ENCODE data around the gene ARID3C.

ARID3C gene

DNA sequence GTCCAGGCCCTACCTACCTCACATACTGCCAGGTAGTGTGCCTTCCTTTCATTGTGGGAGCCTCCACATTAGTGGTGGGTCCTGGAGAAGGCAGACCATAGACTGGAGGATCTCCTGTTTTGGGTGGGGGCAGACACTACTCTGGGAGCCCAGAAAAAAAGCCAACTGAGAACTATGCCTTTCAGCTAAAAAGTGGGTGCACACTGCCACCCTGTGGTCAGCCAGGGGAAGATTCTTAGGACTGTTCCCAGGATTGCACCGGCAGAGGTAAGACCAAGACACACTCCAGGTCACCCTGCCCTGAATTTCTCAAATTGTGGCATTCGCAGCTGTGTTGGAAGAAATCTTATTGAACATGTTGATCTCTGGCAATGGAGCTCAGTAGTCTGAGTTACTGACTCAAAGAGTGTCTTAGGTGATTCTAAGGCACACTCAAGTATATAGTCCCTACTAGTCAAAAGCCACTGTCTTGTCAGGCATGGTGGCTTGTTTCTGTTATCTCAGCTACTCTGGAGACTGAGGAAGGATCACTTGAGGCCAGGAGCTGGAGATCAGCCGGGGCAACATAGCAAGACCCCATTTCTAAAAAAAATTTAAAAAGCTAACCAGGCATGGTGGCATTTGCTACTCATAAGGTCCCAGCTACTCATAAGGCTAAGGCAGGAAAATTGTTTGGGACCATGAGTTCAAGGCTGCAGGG, 5.1 kb upstream of the ARID3C start (continued):
- TF ChIP-seq, protein P1, sequence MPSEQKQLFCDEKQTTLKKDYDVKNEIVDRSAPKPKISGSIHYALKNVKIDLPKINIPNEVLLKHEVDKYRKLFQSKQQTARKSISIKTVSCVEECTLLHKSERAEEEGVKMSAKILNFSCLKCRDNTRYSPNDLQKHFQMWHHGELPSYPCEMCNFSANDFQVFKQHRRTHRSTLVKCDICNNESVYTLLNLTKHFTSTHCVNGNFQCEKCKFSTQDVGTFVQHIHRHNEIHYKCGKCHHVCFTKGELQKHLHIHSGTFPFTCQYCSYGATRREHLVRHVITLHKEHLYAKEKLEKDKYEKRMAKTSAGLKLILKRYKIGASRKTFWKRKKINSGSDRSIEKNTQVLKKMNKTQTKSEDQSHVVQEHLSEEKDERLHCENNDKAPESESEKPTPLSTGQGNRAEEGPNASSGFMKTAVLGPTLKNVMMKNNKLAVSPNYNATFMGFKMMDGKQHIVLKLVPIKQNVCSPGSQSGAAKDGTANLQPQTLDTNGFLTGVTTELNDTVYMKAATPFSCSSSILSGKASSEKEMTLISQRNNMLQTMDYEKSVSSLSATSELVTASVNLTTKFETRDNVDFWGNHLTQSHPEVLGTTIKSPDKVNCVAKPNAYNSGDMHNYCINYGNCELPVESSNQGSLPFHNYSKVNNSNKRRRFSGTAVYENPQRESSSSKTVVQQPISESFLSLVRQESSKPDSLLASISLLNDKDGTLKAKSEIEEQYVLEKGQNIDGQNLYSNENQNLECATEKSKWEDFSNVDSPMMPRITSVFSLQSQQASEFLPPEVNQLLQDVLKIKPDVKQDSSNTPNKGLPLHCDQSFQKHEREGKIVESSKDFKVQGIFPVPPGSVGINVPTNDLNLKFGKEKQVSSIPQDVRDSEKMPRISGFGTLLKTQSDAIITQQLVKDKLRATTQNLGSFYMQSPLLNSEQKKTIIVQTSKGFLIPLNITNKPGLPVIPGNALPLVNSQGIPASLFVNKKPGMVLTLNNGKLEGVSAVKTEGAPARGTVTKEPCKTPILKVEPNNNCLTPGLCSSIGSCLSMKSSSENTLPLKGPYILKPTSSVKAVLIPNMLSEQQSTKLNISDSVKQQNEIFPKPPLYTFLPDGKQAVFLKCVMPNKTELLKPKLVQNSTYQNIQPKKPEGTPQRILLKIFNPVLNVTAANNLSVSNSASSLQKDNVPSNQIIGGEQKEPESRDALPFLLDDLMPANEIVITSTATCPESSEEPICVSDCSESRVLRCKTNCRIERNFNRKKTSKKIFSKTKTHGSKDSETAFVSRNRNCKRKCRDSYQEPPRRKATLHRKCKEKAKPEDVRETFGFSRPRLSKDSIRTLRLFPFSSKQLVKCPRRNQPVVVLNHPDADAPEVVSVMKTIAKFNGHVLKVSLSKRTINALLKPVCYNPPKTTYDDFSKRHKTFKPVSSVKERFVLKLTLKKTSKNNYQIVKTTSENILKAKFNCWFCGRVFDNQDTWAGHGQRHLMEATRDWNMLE (tag by site-specific recombination; conservative IDR thresholded peaks at IDR 0.05; ENCODE audit: low read depth) = no peak
- TF ChIP-seq, protein P2, sequence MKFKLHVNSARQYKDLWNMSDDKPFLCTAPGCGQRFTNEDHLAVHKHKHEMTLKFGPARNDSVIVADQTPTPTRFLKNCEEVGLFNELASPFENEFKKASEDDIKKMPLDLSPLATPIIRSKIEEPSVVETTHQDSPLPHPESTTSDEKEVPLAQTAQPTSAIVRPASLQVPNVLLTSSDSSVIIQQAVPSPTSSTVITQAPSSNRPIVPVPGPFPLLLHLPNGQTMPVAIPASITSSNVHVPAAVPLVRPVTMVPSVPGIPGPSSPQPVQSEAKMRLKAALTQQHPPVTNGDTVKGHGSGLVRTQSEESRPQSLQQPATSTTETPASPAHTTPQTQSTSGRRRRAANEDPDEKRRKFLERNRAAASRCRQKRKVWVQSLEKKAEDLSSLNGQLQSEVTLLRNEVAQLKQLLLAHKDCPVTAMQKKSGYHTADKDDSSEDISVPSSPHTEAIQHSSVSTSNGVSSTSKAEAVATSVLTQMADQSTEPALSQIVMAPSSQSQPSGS (tag by site-specific recombination; IDR thresholded peaks at IDR 0.05; ENCODE audit: low read depth) = no peak
- TF ChIP-seq ZNF221 (tag by site-specific recombination; IDR thresholded peaks at IDR 0.05; ENCODE audit: borderline replicate concordance) (no peak), SCRT2 (tag by site-specific recombination; IDR thresholded peaks at IDR 0.05) (no peak), ZNF19 (tag by site-specific recombination; IDR thresholded peaks at IDR 0.05; ENCODE audit: low read depth) (no peak), ZNF2 (tag by site-specific recombination; IDR thresholded peaks at IDR 0.05) (no peak), ZNF416 (tag by site-specific recombination; IDR thresholded peaks at IDR 0.05) (no peak), ZBTB17 (tag by site-specific recombination; IDR thresholded peaks at IDR 0.05) (peak; percentile 79), ZNF776 (tag by site-specific recombination; IDR thresholded peaks at IDR 0.05; ENCODE audit: borderline replicate concordance) (no peak), PRDM1 (tag by site-specific recombination; IDR thresholded peaks at IDR 0.05) (no peak), ZNF549 (tag by site-specific recombination; IDR thresholded peaks at IDR 0.05) (no peak), ZNF555 (tag by site-specific recombination; conservative IDR thresholded peaks at IDR 0.05) (no peak), ZNF596 (tag by site-specific recombination; IDR thresholded peaks at IDR 0.05) (no peak), ZNF658 (tag by site-specific recombination; IDR thresholded peaks at IDR 0.05) (no peak), ZNF837 (tag by site-specific recombination; IDR thresholded peaks at IDR 0.05) (no peak), YY2 (tag by site-specific recombination; IDR thresholded peaks at IDR 0.05) (no peak), ZNF184 (tag by site-specific recombination; IDR thresholded peaks at IDR 0.05) (no peak), ZNF473 (tag by site-specific recombination; IDR thresholded peaks at IDR 0.05) (no peak), ZFP3 (tag by site-specific recombination; IDR thresholded peaks at IDR 0.05; ENCODE audit: low read depth) (no peak), ZNF747 (tag by site-specific recombination; IDR thresholded peaks at IDR 0.05) (no peak), ZEB2 (tag by site-specific recombination; IDR thresholded peaks at IDR 0.05) (0 out of 2 replicates have a peak, but pooled peaks have one; percentile 13), ZSCAN16 (tag by site-specific recombination; IDR thresholded peaks at IDR 0.05) (no peak), ZNF211 (tag by site-specific recombination; IDR thresholded peaks at IDR 0.05; ENCODE audit: low read depth) (no peak), ZNF121 (tag by site-specific recombination; IDR thresholded peaks at IDR 0.05) (peak; percentile 100)
- TF ChIP-seq, protein P3, sequence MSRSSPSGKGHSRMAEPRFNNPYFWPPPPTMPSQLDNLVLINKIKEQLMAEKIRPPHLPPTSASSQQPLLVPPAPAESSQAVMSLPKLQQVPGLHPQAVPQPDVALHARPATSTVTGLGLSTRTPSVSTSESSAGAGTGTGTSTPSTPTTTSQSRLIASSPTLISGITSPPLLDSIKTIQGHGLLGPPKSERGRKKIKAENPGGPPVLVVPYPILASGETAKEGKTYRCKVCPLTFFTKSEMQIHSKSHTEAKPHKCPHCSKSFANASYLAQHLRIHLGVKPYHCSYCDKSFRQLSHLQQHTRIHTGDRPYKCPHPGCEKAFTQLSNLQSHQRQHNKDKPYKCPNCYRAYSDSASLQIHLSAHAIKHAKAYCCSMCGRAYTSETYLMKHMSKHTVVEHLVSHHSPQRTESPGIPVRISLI (tag by site-specific recombination; IDR thresholded peaks at IDR 0.05) = peak; percentile 56; the same call in 1 of the 2 replicates
- TF ChIP-seq, protein P4, sequence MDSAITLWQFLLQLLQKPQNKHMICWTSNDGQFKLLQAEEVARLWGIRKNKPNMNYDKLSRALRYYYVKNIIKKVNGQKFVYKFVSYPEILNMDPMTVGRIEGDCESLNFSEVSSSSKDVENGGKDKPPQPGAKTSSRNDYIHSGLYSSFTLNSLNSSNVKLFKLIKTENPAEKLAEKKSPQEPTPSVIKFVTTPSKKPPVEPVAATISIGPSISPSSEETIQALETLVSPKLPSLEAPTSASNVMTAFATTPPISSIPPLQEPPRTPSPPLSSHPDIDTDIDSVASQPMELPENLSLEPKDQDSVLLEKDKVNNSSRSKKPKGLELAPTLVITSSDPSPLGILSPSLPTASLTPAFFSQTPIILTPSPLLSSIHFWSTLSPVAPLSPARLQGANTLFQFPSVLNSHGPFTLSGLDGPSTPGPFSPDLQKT (IDR thresholded peaks at IDR 0.05; ENCODE audit: borderline replicate concordance, low read depth, low read length) = no peak
- TF ChIP-seq, protein P5, sequence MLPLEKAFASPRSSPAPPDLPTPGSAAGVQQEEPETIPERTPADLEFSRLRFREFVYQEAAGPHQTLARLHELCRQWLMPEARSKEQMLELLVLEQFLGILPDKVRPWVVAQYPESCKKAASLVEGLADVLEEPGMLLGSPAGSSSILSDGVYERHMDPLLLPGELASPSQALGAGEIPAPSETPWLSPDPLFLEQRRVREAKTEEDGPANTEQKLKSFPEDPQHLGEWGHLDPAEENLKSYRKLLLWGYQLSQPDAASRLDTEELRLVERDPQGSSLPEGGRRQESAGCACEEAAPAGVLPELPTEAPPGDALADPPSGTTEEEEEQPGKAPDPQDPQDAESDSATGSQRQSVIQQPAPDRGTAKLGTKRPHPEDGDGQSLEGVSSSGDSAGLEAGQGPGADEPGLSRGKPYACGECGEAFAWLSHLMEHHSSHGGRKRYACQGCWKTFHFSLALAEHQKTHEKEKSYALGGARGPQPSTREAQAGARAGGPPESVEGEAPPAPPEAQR (tag by site-specific recombination; IDR thresholded peaks at IDR 0.05) = no peak
- TF ChIP-seq, protein P6, sequence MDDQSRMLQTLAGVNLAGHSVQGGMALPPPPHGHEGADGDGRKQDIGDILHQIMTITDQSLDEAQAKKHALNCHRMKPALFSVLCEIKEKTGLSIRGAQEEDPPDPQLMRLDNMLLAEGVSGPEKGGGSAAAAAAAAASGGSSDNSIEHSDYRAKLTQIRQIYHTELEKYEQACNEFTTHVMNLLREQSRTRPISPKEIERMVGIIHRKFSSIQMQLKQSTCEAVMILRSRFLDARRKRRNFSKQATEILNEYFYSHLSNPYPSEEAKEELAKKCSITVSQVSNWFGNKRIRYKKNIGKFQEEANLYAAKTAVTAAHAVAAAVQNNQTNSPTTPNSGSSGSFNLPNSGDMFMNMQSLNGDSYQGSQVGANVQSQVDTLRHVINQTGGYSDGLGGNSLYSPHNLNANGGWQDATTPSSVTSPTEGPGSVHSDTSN (CRISPR knock-in tag; IDR thresholded peaks at IDR 0.05) = no peak
